D341Med (cell line): ENCODE measurements around the gene ALDH3B1.
A peak's percentile ranks its signal among the peaks of the same experiment; 100 is the strongest.

ENCODE experiments used
- DNase-seq: peaks from one replicate; pipeline ENCODE4 v3.0.0; 2012; ENCODE audit warnings: low spot score

ALDH3B1 gene

DNA sequence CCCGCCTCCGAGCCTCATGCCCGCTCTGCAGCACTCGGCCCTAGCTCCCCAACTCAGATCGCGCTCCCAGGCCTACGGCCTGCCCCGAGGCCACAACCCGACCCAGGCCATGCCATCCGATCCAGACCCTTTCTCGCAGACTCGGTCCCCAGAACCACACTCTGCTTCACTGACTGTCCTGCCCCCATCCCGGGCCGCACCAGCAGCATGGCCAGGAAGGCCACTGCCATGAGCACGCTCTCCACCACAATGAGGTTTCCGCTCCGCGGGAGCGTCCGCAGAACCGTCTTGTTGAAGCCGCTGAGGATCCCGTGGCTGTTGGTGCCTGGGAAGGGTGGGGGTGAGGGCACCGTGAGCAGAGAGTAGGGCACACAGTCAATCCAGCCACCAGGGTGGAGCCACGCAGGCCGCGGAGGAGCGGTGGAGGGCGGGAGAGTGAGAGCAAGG, 12.6 kb upstream of the ALDH3B1 start:
- no peak for DNase-seq

DNA sequence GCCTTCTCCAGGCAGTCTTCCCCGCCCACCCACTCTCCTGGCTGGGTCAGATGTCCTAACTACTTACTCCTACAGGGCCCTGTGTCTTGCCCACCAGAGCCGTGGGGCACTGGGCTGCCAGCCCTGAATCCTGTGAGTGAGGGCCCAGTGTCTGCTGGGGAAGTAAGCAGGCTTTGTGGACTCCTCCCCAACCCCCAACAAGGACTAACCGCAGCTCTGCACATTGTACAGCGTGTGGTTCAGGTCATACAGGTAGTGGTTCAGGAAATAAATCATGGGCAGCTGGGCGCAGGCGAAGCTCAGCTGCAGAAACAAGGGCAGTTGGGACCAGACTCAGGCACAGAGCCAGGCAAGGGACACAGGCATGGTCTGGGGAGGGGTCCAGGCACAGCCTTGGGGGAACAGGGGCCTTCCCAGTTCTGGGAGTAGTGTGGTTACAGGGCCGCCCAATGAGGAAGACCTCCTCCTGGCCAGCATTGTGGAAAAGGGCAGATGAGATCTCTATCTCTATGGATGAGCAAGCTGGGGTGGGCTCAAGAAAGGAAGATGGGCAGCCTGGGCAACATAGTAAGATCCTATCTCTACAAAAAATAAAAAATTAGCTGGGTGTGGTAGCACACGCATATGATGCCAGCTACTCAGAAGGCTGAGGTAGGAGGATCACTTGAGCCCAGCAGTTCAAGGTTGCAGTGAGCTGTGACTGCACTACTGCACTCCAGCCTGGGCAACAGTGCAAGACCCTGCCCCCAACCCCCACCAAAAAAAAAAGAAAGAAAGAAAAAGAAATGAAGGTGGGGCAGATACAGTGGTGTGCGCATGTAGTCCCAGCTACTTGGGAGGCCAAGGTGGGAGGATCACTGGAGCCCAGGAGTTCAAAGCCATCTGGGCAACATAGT, 11.7 kb upstream of the ALDH3B1 start:
- DNase-seq, result no peak

DNA sequence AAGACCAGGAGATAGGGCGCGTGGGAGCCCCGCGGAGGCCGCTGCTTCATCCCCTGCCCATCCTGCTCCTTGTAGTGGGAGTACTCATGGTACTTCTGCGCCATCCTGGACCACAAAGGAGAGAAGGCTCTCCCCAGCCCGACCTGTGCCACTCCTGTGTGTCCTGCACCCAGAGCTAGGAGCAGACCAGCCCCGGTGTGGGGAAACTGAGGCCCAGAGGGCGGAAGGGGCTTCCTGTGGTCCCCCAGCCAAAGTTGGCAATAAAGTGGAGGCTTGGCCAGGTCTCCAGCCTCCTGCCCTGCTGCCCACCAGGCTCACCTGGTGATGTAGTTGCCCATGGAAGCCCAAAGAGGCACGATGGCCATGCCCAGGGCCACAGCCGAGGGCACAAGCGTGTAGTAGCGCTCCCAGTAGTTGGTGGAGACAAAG, 10.9 kb upstream of the ALDH3B1 start:
- no peak for DNase-seq

DNA sequence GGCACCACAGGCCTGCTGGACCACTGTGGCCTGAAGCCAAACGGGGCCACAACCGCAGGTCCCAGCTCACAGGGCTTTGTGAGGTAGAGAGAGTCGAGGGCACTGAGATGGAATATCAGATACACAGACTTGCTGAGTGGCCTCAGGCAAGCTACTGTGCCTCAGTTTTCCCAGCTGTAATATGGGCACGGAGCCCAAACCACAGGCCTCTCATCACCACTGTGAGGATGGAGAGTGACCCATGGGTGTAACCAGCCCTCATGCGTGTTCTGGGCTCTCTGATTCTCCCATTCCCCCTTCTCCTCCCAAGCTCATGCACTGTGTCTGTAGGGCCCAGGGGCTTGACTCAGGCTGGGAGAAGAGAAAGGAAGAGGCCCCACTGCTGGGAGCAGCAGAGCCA, 10.4 kb upstream of the ALDH3B1 start:
- no peak for DNase-seq

DNA sequence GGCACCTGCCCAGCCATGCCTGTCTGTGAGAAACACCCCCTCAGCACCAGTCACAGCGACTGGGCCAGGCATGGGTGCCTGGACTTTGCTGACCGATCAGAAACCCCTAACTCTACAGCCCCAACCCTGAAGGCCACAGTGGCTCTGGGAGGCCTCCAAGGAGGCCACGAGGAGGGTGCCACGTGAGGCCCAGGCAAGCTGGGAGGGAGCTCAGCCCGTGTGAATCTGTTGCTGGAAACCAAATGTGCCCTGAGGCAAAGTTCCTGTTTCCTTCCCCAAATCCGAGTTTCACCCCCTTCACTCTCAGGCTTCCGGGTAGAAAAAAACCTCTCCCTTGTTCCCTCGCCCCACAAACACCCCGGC, 7.6 kb upstream of the ALDH3B1 start:
- DNase-seq, result no peak

GRCh38 chr11:68002938-68003845, 6.9 kb upstream of the ALDH3B1 start:
- DNase-seq, result peak; percentile 55

GRCh38 chr11:68003846-68004550, 6.1 kb upstream of the ALDH3B1 start, which contains the start of gene UNC93B1:
Gene UNC93B1 (minus strand): TSS chr11:68004097. CDS start chr11:68004043, 54 bp downstream.
- peak; percentile 86 for DNase-seq

DNA sequence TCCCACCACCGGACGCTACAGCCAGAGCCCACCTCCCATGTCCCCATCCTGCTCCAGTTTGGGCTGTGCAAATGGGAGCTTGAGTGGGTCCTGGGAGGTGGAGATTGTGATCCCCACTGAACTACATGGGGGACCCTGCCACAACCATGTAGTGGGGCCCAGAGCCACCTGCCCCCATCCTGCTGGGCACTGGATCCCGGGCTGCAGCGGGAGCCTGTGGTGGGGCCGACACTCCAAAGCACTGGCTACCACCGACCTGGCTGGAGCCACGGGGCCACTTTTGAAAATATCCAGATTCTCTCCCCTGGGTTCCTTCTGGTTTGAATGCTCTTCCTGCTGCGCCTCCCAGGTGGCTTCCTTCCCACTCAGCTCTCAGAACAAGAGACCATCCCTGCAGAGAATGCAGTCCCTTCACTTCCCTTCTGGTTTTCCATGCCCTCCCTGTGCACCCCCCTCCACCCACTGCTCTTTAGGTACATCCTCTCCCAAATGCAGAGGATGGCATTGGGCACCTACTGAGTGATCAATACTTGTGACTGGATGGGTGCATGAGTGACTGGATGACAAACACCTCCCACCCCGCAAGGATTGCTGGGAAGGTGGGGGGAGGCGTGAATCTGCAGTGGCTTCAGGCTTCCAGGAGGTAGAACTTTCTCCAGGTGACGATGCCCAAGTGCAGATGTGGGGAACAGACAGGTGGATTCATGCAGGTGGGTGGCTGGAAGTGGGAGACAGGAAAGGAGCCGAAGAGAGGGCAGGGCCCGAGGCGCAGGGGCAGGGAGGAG, 5.4 kb upstream of the ALDH3B1 start:
- no peak for DNase-seq

GRCh38 chr11:68006606-68007166, 3.4 kb upstream of the ALDH3B1 start:
- no peak for DNase-seq

- DNase-seq, result no peak
Observed at GRCh38 chr11:68007498-68008380, 2.4 kb upstream of the ALDH3B1 start.

GRCh38 chr11:68008381-68009337, 1.5 kb upstream of the ALDH3B1 start:
- DNase-seq, result no peak

- no peak for DNase-seq
Observed at GRCh38 chr11:68009391-68010089, 587 bp upstream of the ALDH3B1 start.

DNA sequence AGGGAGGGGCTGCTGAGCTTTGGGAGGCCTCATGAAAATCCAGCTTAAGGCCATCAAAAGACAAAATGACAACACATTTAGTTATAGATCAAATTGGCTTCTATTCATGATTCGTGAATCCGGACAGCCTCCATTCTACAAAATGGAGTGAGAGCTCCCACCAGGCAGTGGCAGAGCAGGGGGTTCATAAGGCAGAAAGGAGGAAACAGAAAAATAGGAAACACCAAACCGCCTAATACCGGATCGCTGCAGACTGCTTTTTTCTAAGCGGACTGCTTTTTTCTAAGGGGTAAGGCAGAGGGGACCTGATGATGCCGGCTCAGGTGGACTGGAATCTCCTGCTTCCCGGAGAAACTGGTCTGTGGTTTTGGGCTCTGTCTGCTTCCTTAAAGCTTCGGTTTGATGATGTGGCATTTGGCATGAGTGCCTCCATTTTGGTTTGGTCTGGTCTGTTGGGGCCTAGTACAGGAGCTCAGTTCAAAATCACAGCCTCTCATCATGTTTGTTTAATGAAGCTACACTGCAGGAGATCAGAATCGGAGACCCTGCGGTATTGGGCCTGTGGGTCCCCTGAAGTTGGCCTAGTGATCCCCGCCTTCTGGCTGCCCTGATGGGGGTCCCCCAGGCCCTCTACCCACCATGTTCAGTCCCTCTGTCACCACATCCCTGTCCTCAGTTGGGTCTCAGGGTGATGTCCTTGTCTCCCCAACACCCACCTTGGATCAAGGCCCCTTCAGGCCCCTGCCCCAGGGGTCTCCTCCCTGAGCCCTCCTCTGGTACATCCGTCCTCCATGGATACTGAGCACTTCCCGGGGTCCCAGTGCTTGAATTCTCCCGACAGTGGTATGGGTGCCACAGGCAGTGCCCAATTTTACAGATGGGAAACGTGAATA, 1.2 kb downstream of the ALDH3B1 start:
- no peak for DNase-seq

- no peak for DNase-seq
Observed at GRCh38 chr11:68012044-68012842, 2.1 kb downstream of the ALDH3B1 start.

DNA sequence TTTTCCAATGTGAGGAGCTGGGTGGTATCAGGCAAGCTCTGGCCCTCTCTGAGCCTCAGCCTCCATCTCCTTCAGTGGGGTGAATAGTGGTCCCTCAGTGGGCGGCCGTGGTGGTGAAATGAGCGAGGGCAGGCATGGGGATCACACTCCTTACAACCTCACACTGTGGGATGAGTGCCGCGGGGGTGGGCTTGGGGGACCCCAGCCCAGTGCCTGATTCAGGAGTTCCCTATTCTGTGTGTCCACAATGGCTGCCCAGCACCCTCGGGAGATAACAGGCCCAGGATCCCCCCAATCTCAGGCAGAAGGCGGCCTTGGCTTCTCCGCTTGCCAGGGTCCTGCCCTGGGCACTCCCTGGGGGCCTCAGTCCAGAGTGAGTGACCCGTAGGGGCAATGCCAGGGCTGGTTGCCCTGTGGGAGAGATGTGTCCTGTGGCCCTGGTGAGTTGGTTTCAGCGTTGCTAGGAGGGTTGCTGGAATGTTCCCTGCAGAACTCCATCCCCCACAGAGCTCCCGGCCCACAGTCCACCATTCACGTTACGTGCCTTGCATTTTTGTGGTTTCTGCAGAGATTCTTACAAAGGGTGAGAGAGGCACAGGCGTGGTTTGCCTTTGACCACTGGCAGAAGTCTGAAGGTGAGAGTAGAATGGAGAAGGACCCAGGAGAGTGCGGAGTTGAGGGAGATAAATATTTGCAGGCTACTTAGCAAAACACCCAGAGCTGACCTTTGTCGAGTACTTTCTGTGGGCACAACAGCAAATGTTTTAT, 2.9 kb downstream of the ALDH3B1 start:
- no peak for DNase-seq
